Transverse colon (tissue), 4 donors: ENCODE data around the gene LSM3. TPM values are rescaled to one million over a fixed set of nuclear protein-coding genes. Genes with fewer than 3 reads are reported as not detected.

Experiments used
- DNase-seq: peaks from one replicate; pipeline ENCODE4 v3.0.0-alpha.2; 2019
- H3K27ac ChIP-seq, 4 donors: fragments of 200-600 bp; sonication (generic); 2 replicates each; pipeline ENCODE4 v1.5.1; 2016 to 2018; ENCODE audit warnings: inconsistent platforms in 4 of 4
- H3K27me3 ChIP-seq: fragments of 200-600 bp; sonication (generic); 2 replicates; pipeline ENCODE4 v1.5.1; 2017; ENCODE audit warnings: inconsistent platforms
- H3K36me3 ChIP-seq, 4 donors: fragments of 200-600 bp; sonication (generic); 2 replicates each; pipeline ENCODE4 v1.5.1; 2017 to 2019; ENCODE audit warnings: inconsistent platforms in 4 of 4
- H3K4me1 ChIP-seq, 4 donors: fragments of 200-600 bp; sonication (generic); 2 replicates each; pipeline ENCODE4 v1.5.1; 2017 to 2020; ENCODE audit warnings: inconsistent platforms in 4 of 4
- H3K4me3 ChIP-seq, 4 donors: fragments of 200-600 bp; sonication (generic); 1 replicate in 1 of 4; 2 replicates in 3 of 4; pipeline versions ENCODE4 v1.5.1 to v1.6.1; 2017 to 2019; ENCODE audit warnings: inconsistent platforms in 4 of 4
- H3K9me3 ChIP-seq, 2 donors: fragments of 200-600 bp; sonication (generic); 2 replicates each; pipeline ENCODE4 v1.5.1; 2017 to 2019; ENCODE audit warnings: inconsistent platforms in 2 of 2
- CTCF ChIP-seq, 5 experiments: fragments of 200-600 bp in 3 of 5; fragments of 450-650 bp in 2 of 5; sonication (generic) in 3 of 5; IDR thresholded peaks; 1 replicate in 2 of 5; 2 replicates in 3 of 5; pipeline ENCODE4 v1.5.1; 2016 to 2017; ENCODE audit warnings: antibody characterized with exemption in 5 of 5, inconsistent platforms in 3 of 5, mild to moderate bottlenecking in 2 of 5, moderate library complexity in 1 of 5
- EP300 ChIP-seq: sonication (generic); formaldehyde crosslinking; IDR thresholded peaks from one replicate; pipeline ENCODE4 v1.6.1; 2017; ENCODE audit warnings: antibody characterized with exemption, low read depth
- POLR2A ChIP-seq: fragments of 450-650 bp; IDR thresholded peaks from one replicate; pipeline ENCODE4 v1.6.1; 2016; ENCODE audit warnings: antibody characterized with exemption, mild to moderate bottlenecking, moderate library complexity
- POLR2AphosphoS5 ChIP-seq, 3 donors: sonication (generic); formaldehyde crosslinking; IDR thresholded peaks; one replicate each; pipeline ENCODE4 v1.6.1; 2016; ENCODE audit warnings: antibody characterized with exemption in 3 of 3
- WGBS, 2 donors: methylation state at CpG; one replicate each; pipeline ENCODE4 v1.1.5; 2018; ENCODE audit warnings: low coverage in 1 of 2; 5-methylcytosine and 5-hydroxymethylcytosine counted together
- in situ Hi-C, 4 donors: fragments of 200-750 bp; cut with MboI; loops; one replicate each; pipeline versions ENCODE4 v1.15.0 to v1.15.1; 2017; ENCODE audit warnings: low sequenced_read_pairs in 3 of 4, low pct_ligation_motif_present in 1 of 4, low pct_unique_long_range_greater_than_20kb in 1 of 4
- intact Hi-C: fragments of 100-400 bp; cut with DNase I; formaldehyde crosslinking; loops from one replicate; pipeline ENCODE4 v1.15.1; 2023; ENCODE audit warnings: low total_unique reads
- total RNA-seq, 4 donors: library from RNA; depleted of rRNA; stranded (reverse); fragments of >200 nt; gene quantifications; one replicate each; pipeline ENCODE4 v1.1.0, GENCODE V29; 2016

LSM3 gene
- total RNA-seq, 4 donors from 2014 or later = 5.6 to 9.6 (median 8.0) TPM

DNA sequence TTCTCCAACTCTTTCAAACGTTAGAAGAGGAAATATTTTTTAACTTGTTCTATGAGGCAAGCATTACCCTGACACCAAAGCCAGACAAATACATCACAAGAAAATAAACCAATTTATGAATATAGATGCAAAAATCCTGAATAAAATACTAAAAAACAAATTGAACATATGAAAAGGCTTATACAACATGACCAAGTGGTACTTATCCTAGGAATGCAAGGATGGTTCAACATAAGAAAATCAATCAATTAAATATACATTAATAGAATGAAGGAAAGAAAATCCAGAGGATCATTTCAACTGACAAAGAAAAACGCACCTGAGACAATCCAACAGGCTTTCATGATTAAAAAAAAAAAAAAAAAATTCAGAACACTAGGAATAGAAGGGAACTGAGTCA, 17.3 kb upstream of the LSM3 start:
- no peak for TF ChIP-seq EP300

DNA sequence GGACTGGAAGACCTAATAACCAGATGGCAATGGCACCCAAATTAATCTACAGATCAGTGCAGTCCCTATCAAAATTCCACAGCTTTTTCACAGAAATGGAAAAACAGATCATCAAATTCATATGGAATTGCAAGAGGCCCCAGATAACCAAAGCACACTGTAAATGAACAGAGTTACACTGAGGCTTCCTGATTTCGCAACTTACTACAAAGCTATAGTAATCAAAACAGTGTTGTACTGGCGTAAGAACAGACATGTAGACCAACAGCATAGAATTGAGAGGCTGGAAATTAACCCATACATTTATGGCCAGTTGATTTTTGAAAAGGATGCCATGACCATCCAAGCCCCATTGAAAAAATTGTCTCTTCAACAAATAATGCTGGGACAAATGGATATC, 16.4 kb upstream of the LSM3 start:
- intact Hi-C loops = no loop called here
- no peak for TF ChIP-seq POLR2A
- TF ChIP-seq EP300 = no peak
- no peak for TF ChIP-seq POLR2AphosphoS5 (IDR thresholded peaks at IDR 0.05)
- no peak for TF ChIP-seq CTCF (IDR thresholded peaks at IDR 0.05)

More for the DNA sequence above, 17.3 kb upstream of the LSM3 start:
- Histone ChIP-seq H3K4me1 (no peaks in the 10 kb centered on the region), H3K36me3 (peaks cover 0 to 88% (median 44%) of the 10 kb centered on the region in 4 donors), H3K27me3 (no peaks in the 10 kb centered on the region), H3K9me3 (peaks cover 4 to 7% of the 10 kb centered on the region in 2 donors), H3K27ac (no peak overlapping the region), H3K4me3 (no peak overlapping the region)
- intact Hi-C loops (no loop called here), in situ Hi-C loops (loop anchor here in 1 of 4 donors (25.0 kb wide), 1 partner anchor 274 kb away; the partner anchor contains the start of gene WNT7A)
- WGBS, 2 donors = 95 to 96% methylated on average over 2 of the region's 2 CpGs
- DNase-seq = no peak

GRCh38 chr3:14166877-14167603, 11.6 kb upstream of the LSM3 start:
- DNase-seq = no peak
- in situ Hi-C loops (loop anchor here in 1 of 4 donors (25.0 kb wide), 1 partner anchor 280 kb away; the partner anchor contains the start of gene WNT7A), intact Hi-C loops (no loop called here)
- H3K9me3 ChIP-seq = no peaks in the 10 kb centered on the region
- H3K27me3 ChIP-seq = no peaks in the 10 kb centered on the region
- 92% methylated on average over 2 to 9 of the region's 9 CpGs for WGBS, 2 donors
- TF ChIP-seq EP300 = no peak
- no peak for TF ChIP-seq POLR2A
- no peak for TF ChIP-seq CTCF (IDR thresholded peaks at IDR 0.05)
- no peak for TF ChIP-seq POLR2AphosphoS5 (IDR thresholded peaks at IDR 0.05)
- H3K4me1 ChIP-seq = no peaks in the 10 kb centered on the region
- H3K36me3 ChIP-seq = peaks cover 0 to 100% (median 42%) of the 10 kb centered on the region in 4 donors
- no peak overlapping the region for H3K4me3 ChIP-seq
- H3K27ac ChIP-seq = no peak overlapping the region

More for the DNA sequence above, 16.4 kb upstream of the LSM3 start:
- DNase-seq = no peak
- 90 to 96% methylated on average over 2 of the region's 2 CpGs for WGBS, 2 donors
- Histone ChIP-seq H3K9me3 (peaks cover 4 to 7% of the 10 kb centered on the region in 2 donors), H3K27me3 (no peaks in the 10 kb centered on the region), H3K27ac (no peak overlapping the region), H3K36me3 (peaks cover 0 to 97% (median 44%) of the 10 kb centered on the region in 4 donors), H3K4me1 (no peaks in the 10 kb centered on the region), H3K4me3 (no peak overlapping the region)
- in situ Hi-C loops = loop anchor here in 1 of 4 donors (25.0 kb wide), 1 partner anchor 275 kb away; the partner anchor contains the start of gene WNT7A

- H3K27me3 ChIP-seq = no peaks in the 10 kb centered on the region
- H3K4me3 ChIP-seq = no peak overlapping the region
- in situ Hi-C loops = loop anchor here in 1 of 4 donors (25.0 kb wide), 1 partner anchor 282 kb away; the partner anchor contains the start of gene WNT7A
- TF ChIP-seq POLR2AphosphoS5 (IDR thresholded peaks at IDR 0.05) (no peak), CTCF (IDR thresholded peaks at IDR 0.05) (no peak), EP300 (no peak)
- no peak overlapping the region for H3K27ac ChIP-seq
- intact Hi-C loops = no loop called here
- no peaks in the 10 kb centered on the region for H3K9me3 ChIP-seq
- H3K36me3 ChIP-seq = peaks cover 0 to 86% (median 32%) of the 10 kb centered on the region in 4 donors
- DNase-seq = no peak
- 90 to 100% methylated on average over 1 to 2 of the region's 2 CpGs for WGBS, 2 donors
- no peaks in the 10 kb centered on the region for H3K4me1 ChIP-seq
Measured at GRCh38 chr3:14169435-14169834, 9.2 kb upstream of the LSM3 start.
